HL-60 (cell line): ENCODE data around the gene FHAD1.

Source experiments
- DNase-seq, 2 experiments: peaks; one replicate each; pipeline ENCODE4 v3.0.0-alpha.2; 2010 to 2020; ENCODE audit warnings: low read depth in 1 of 2, low spot score in 1 of 2
- H3K27ac ChIP-seq: fragments of 250-450 bp; sonication (Bioruptor Pico); replicated peaks from 2 replicates; pipeline ENCODE4 v1.5.1; 2020; ENCODE audit warnings: mild to moderate bottlenecking, moderate library complexity
- H3K27me3 ChIP-seq: fragments of 250-450 bp; sonication (Bioruptor Pico); 2 replicates; pipeline ENCODE4 v1.5.1; 2021; ENCODE audit warnings: mild to moderate bottlenecking, moderate library complexity; ENCODE audit not compliant: insufficient read depth, poor library complexity, severe bottlenecking
- H3K4me3 ChIP-seq: replicated peaks from 2 replicates; pipeline ENCODE4 v1.5.1; 2011; ENCODE audit warnings: mild to moderate bottlenecking, control low read depth, low read length; ENCODE audit not compliant: insufficient read depth
- CTCF ChIP-seq: IDR thresholded peaks from one replicate; pipeline ENCODE4 v1.5.1; 2011; ENCODE audit warnings: low read length, control low read depth, inconsistent platforms; ENCODE audit not compliant: insufficient read depth
- GABPA ChIP-seq: IDR thresholded peaks from 2 replicates; pipeline ENCODE4 v1.6.1; 2012; ENCODE audit warnings: low read depth
- POLR2AphosphoS5 ChIP-seq: IDR thresholded peaks from 2 replicates; pipeline ENCODE4 v1.6.1; 2012; ENCODE audit warnings: low read depth
- REST ChIP-seq: IDR thresholded peaks from 2 replicates; pipeline ENCODE4 v1.6.1; 2012; ENCODE audit warnings: low read depth; ENCODE audit not compliant: insufficient replicate concordance
- SPI1 ChIP-seq: IDR thresholded peaks from 2 replicates; pipeline ENCODE4 v1.6.1; 2012; ENCODE audit warnings: low read depth, mild to moderate bottlenecking, borderline replicate concordance

Gene FHAD1

GRCh38 chr1:15347182-15347581 is 100.2 kb downstream of the FHAD1 start:
- Histone ChIP-seq H3K4me3 (no peak overlapping the region), H3K27ac (no peak overlapping the region), H3K27me3 (peaks cover 9% of the 10 kb centered on the region)
- no peak for DNase-seq
- TF ChIP-seq SPI1 (no peak), POLR2AphosphoS5 (no peak), GABPA (no peak), CTCF (no peak), REST (no peak)

- Histone ChIP-seq H3K27me3 (peaks cover 5% of the 10 kb centered on the region), H3K27ac (no peak overlapping the region), H3K4me3 (no peak overlapping the region)
- no peak for DNase-seq
- no peak for TF ChIP-seq POLR2AphosphoS5
- TF ChIP-seq GABPA = no peak
- TF ChIP-seq SPI1 = no peak
- no peak for TF ChIP-seq REST
- no peak for TF ChIP-seq CTCF
These were observed 101.6 kb downstream of the FHAD1 start for GRCh38 chr1:15348648-15349047.

- H3K4me3 ChIP-seq = no peak overlapping the region
- no peak overlapping the region for H3K27ac ChIP-seq
- peaks cover 3% of the 10 kb centered on the region for H3K27me3 ChIP-seq
- TF ChIP-seq POLR2AphosphoS5 (no peak), REST (no peak)
- DNase-seq = no peak
These were observed 102.1 kb downstream of the FHAD1 start for GRCh38 chr1:15349133-15349532.

- H3K4me3 ChIP-seq = no peak overlapping the region
- no peak overlapping the region for H3K27ac ChIP-seq
- no peak for TF ChIP-seq GABPA
- no peak for TF ChIP-seq SPI1
- TF ChIP-seq REST = no peak
- no peak for TF ChIP-seq POLR2AphosphoS5
- TF ChIP-seq CTCF = no peak
- DNase-seq = no peak
- H3K27me3 ChIP-seq = no peaks in the 10 kb centered on the region
These were observed 103.1 kb downstream of the FHAD1 start for GRCh38 chr1:15350151-15350550.
